Measurements from ENCODE around the gene GOLGA8J. TPM values are rescaled to one million over a fixed set of nuclear protein-coding genes. Genes with fewer than 3 reads are reported as not detected.

GOLGA8J gene
- not detected in 2 replicates for total RNA-seq

GRCh38 chr15:30082655-30083054 lies at the start of gene GOLGA8J:
GOLGA8J (plus strand) TSS chr15:30082955; CDS start chr15:30083053, 98 bp downstream.

GRCh38 chr15:30134751-30135150 lies 52.0 kb downstream of the GOLGA8J start, which contains the start of gene GOLGA8T:
GOLGA8T (plus strand) TSS chr15:30135051; CDS start chr15:30135149, 98 bp downstream.

Small RNA genes within 50 kb of the gene (small RNA-seq; reads per million reads assigned to genes)
- gene RF00096 (not detected), gene RN7SL673P (not detected)

Other genes starting within 250 kb of the GOLGA8J start
- gene GOLGA8T, start 52.1 kb downstream of the GOLGA8J start, total RNA-seq = 0.16 TPM in 1 of 2 replicates, not detected in the other

All from hair follicle dermal papilla cell (primary cell).